Esophagus muscularis mucosa (tissue), 4 donors: Measurements from ENCODE around the gene RNF149. TPM values are rescaled to one million over a fixed set of nuclear protein-coding genes. Genes with fewer than 3 reads are reported as not detected.

ENCODE experiments used
- DNase-seq: peaks from one replicate; pipeline ENCODE4 v3.0.0-alpha.2; 2017; ENCODE audit errors: extremely low spot score
- H3K27ac ChIP-seq, 4 donors: fragments of 200-600 bp; sonication (generic); replicated peaks in 1 of 4; 1 replicate in 3 of 4; 2 replicates in 1 of 4; pipeline ENCODE4 v1.5.1; 2016 to 2019; ENCODE audit warnings: mild to moderate bottlenecking in 1 of 4
- H3K27me3 ChIP-seq, 4 donors: fragments of 200-600 bp; sonication (generic); one replicate each; pipeline versions ENCODE4 v1.5.1 to v1.6.0; 2016 to 2019
- H3K36me3 ChIP-seq, 4 donors: fragments of 200-600 bp; sonication (generic); one replicate each; pipeline ENCODE4 v1.5.1; 2016 to 2019
- H3K4me1 ChIP-seq, 4 donors: fragments of 200-600 bp; sonication (generic); one replicate each; pipeline ENCODE4 v1.5.1; 2016 to 2019
- H3K4me3 ChIP-seq, 4 donors: fragments of 200-600 bp; sonication (generic); 1 replicate in 2 of 4; 2 replicates in 2 of 4; pipeline ENCODE4 v1.5.1; 2016 to 2019; ENCODE audit warnings: mild to moderate bottlenecking in 4 of 4, moderate library complexity in 1 of 4
- H3K9me3 ChIP-seq, 4 donors: fragments of 200-600 bp; sonication (generic); 1 replicate in 3 of 4; 2 replicates in 1 of 4; pipeline ENCODE4 v1.5.1; 2016 to 2019
- CTCF ChIP-seq, 3 experiments: fragments of 200-600 bp in 2 of 3; fragments of 450-650 bp in 1 of 3; sonication (generic) in 2 of 3; IDR thresholded peaks; one replicate each; pipeline ENCODE4 v1.5.1; 2017 to 2019; ENCODE audit warnings: antibody characterized with exemption in 3 of 3, mild to moderate bottlenecking in 2 of 3, moderate library complexity in 1 of 3
- EP300 ChIP-seq: sonication (generic); formaldehyde crosslinking; IDR thresholded peaks from one replicate; pipeline ENCODE4 v1.6.1; 2017; ENCODE audit warnings: antibody characterized with exemption
- POLR2A ChIP-seq: fragments of 450-650 bp; IDR thresholded peaks from one replicate; pipeline ENCODE4 v1.6.1; 2017; ENCODE audit warnings: antibody characterized with exemption, moderate library complexity, mild to moderate bottlenecking, low read depth
- POLR2AphosphoS5 ChIP-seq, 2 donors: sonication (generic); formaldehyde crosslinking; IDR thresholded peaks; one replicate each; pipeline ENCODE4 v1.6.1; 2017; ENCODE audit warnings: antibody characterized with exemption in 2 of 2
- WGBS: methylation state at CpG from one replicate; pipeline ENCODE4 v1.1.5; 2018; 5-methylcytosine and 5-hydroxymethylcytosine counted together
- intact Hi-C: fragments of 100-400 bp; cut with DNase I; formaldehyde crosslinking; loops from one replicate; pipeline ENCODE4 v1.15.1; 2023
- total RNA-seq, 4 donors: library from RNA; depleted of rRNA; stranded (reverse); fragments of >200 nt; gene quantifications; one replicate each; pipeline versions ENCODE4 v1.1.0 to v1.2.1, GENCODE V29; 2016

Gene RNF149
- total RNA-seq, 4 donors from 2014 or later = 29.5 to 66.6 (median 40.0) TPM

GRCh38 chr2:101299604-101300003 lies 8.9 kb downstream of the RNF149 start:
- H3K4me3 ChIP-seq = no peak overlapping the region
- peaks cover 22 to 81% (median 69%) of the 10 kb centered on the region in 4 donors for H3K4me1 ChIP-seq
- no peak overlapping the region for H3K27ac ChIP-seq
- TF ChIP-seq POLR2A (no peak), POLR2AphosphoS5 (IDR thresholded peaks at IDR 0.05) (no peak), EP300 (no peak), CTCF (IDR thresholded peaks at IDR 0.05) (no peak)
- no peak for DNase-seq
- H3K9me3 ChIP-seq = no peaks in the 10 kb centered on the region
- 75% methylated on average over 6 of the region's 6 CpGs for WGBS
- H3K27me3 ChIP-seq = no peaks in the 10 kb centered on the region
- H3K36me3 ChIP-seq = peaks cover 0 to 11% (median 2%) of the 10 kb centered on the region in 4 donors
- intact Hi-C loops = no loop called here

GRCh38 chr2:101297383-101297782 lies 11.1 kb downstream of the RNF149 start:
- Histone ChIP-seq H3K27ac (no peak overlapping the region), H3K4me1 (peaks cover 17 to 65% (median 52%) of the 10 kb centered on the region in 4 donors), H3K36me3 (peaks cover 4 to 30% (median 12%) of the 10 kb centered on the region in 4 donors), H3K4me3 (no peak overlapping the region), H3K27me3 (no peaks in the 10 kb centered on the region), H3K9me3 (no peaks in the 10 kb centered on the region)
- TF ChIP-seq CTCF (IDR thresholded peaks at IDR 0.05) (no peak), POLR2AphosphoS5 (IDR thresholded peaks at IDR 0.05) (no peak), EP300 (no peak), POLR2A (no peak)
- intact Hi-C loops = no loop called here
- 92% methylated on average over 2 of the region's 2 CpGs for WGBS
- no peak for DNase-seq

DNA sequence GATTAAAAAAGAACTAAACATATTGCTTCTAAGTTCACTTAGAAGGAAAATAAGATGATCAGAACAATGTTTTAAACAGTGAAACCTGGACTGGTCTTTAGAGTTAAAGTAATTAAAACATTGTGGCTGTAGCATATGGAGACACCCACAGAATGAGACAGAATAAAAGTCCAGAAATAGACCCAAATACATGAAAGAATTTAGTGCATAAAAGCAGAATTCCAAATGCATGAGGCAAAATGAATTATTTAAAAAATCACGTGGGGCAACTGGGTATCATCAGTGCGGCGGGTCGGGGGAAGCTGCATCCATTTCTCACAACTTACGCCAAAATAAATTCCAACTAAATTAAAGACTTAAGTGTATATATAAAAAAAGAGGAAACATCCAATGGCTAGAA lies 12.1 kb downstream of the RNF149 start:
- peaks cover 4 to 38% (median 12%) of the 10 kb centered on the region in 4 donors for H3K36me3 ChIP-seq
- H3K4me1 ChIP-seq = peaks cover 17 to 55% (median 42%) of the 10 kb centered on the region in 4 donors
- WGBS = 86% methylated on average over 5 of the region's 5 CpGs
- no peaks in the 10 kb centered on the region for H3K27me3 ChIP-seq
- no peak overlapping the region for H3K4me3 ChIP-seq
- no peaks in the 10 kb centered on the region for H3K9me3 ChIP-seq
- intact Hi-C loops = no loop called here
- no peak for DNase-seq
- TF ChIP-seq POLR2AphosphoS5 (IDR thresholded peaks at IDR 0.05) (no peak), POLR2A (no peak), EP300 (no peak), CTCF (IDR thresholded peaks at IDR 0.05) (no peak)
- H3K27ac ChIP-seq = no peak overlapping the region

GRCh38 chr2:101295895-101296294 lies 12.6 kb downstream of the RNF149 start:
- Histone ChIP-seq H3K27me3 (no peaks in the 10 kb centered on the region), H3K4me1 (peaks cover 16 to 50% (median 38%) of the 10 kb centered on the region in 4 donors), H3K9me3 (no peaks in the 10 kb centered on the region), H3K4me3 (no peak overlapping the region), H3K27ac (no peak overlapping the region), H3K36me3 (peaks cover 4 to 38% (median 12%) of the 10 kb centered on the region in 4 donors)
- 79% methylated on average over 2 of the region's 2 CpGs for WGBS
- DNase-seq = no peak
- TF ChIP-seq CTCF (IDR thresholded peaks at IDR 0.05) = no peak
- TF ChIP-seq POLR2AphosphoS5 (IDR thresholded peaks at IDR 0.05) = no peak
- TF ChIP-seq EP300 = no peak
- no peak for TF ChIP-seq POLR2A
- intact Hi-C loops = no loop called here

DNA sequence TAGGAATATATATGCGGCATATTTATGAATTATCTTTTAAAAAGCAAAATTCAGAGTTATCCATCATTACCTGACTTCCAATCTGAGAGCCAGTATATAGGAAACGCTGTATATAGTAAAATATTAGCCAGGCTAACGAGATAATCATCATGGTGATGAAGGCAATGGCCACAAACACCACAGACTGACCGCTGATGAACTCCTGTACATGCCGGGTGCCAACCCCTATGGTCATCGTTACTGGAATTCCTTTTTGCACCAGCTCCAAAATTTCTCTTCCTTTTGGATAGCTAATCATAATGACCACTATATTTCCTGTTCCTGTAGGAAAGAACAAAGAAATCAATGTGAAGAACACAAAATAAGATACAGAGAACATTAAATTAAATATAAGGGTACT lies 13.6 kb downstream of the RNF149 start:
- peaks cover 6 to 40% (median 27%) of the 10 kb centered on the region in 4 donors for H3K4me1 ChIP-seq
- no peak overlapping the region for H3K27ac ChIP-seq
- no peak for TF ChIP-seq POLR2AphosphoS5 (IDR thresholded peaks at IDR 0.05)
- no peak for TF ChIP-seq EP300
- no peak for TF ChIP-seq POLR2A
- TF ChIP-seq CTCF (IDR thresholded peaks at IDR 0.05) = no peak
- H3K36me3 ChIP-seq = peaks cover 4 to 42% (median 13%) of the 10 kb centered on the region in 4 donors
- WGBS = 92% methylated on average over 6 of the region's 6 CpGs
- no peaks in the 10 kb centered on the region for H3K27me3 ChIP-seq
- no peaks in the 10 kb centered on the region for H3K9me3 ChIP-seq
- H3K4me3 ChIP-seq = no peak overlapping the region
- intact Hi-C loops = no loop called here
- no peak for DNase-seq
